ENCODE results near the gene MGAT5.

MGAT5 gene

DNA sequence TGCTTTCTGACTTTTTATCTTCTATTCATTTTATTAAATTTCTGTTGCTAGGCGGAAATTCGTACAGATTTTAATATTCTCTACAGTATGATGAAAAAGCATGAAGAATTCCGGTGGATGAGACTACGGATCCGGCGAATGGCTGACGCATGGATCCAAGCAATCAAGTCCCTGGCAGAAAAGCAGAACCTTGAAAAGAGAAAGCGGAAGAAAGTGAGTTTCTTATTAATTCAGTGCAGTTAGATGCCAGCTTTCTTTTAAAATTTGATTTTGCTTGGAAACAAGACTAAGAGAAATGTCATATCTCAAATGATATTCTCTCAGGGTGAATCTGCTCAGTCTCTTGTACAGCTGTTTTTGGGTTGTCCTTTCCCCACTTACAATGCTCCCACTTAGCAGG, 84.3 kb downstream of the MGAT5 start (continued):
- TF ChIP-seq, protein P1, sequence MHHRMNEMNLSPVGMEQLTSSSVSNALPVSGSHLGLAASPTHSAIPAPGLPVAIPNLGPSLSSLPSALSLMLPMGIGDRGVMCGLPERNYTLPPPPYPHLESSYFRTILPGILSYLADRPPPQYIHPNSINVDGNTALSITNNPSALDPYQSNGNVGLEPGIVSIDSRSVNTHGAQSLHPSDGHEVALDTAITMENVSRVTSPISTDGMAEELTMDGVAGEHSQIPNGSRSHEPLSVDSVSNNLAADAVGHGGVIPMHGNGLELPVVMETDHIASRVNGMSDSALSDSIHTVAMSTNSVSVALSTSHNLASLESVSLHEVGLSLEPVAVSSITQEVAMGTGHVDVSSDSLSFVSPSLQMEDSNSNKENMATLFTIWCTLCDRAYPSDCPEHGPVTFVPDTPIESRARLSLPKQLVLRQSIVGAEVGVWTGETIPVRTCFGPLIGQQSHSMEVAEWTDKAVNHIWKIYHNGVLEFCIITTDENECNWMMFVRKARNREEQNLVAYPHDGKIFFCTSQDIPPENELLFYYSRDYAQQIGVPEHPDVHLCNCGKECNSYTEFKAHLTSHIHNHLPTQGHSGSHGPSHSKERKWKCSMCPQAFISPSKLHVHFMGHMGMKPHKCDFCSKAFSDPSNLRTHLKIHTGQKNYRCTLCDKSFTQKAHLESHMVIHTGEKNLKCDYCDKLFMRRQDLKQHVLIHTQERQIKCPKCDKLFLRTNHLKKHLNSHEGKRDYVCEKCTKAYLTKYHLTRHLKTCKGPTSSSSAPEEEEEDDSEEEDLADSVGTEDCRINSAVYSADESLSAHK (tag by site-specific recombination; IDR thresholded peaks at IDR 0.05): no peak

DNA sequence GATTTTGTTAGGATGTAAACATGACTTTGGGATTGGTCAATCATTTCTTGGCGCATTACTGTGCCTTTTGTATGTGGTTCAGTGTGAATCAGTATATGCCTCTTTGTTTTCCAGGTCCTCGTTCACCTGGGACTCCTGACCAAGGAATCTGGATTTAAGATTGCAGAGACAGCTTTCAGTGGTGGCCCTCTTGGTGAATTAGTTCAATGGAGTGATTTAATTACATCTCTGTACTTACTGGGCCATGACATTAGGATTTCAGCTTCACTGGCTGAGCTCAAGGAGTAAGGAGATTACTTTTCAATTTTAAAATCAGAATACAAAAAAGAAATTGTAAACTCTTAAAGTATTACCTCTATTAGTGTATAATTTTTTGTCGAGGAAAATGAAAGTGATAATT, 87.6 kb downstream of the MGAT5 start:
- ChIA-PET CTCF (no interaction called here), POLR2A (no interaction called here)
- no peak for TF ChIP-seq GLI2 (tag by site-specific recombination; IDR thresholded peaks at IDR 0.05; ENCODE audit: borderline replicate concordance, low read depth)
- TF ChIP-seq ZNF138 (tag by site-specific recombination; IDR thresholded peaks at IDR 0.05; ENCODE audit: borderline replicate concordance): no peak

DNA sequence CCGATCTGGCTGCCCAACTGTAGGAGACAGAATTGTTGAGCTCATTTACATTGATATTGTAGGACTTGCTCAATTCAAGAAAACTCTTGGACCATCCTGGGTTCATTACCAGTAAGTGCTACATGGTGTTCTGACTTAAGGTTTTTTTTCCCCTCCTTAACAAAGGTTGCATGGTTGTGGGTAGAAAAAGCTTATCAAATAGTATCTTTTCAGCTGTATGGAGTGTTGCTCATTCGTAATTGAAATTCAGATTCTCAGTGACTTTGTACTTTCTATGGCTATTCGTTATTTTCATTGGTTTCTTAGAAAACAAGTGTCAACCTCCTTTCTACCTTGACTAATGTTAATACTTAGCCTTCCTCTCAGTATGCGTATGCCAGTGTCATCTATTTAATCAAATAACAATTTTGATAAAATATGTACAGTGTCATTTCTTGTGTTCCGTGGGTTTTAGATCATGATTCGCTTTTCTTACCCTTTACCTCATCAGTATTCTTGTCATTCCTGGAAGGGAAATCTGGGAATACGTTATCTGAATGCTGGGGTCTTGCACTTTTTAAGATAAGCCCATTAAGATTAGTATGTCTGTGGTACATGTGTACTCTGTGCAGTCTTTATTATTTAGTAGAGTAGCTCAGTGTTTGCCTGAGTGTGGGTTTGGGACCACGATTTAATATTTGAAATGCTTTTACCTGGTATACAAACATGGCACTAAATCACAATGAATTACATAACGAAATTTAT, 91.3 kb downstream of the MGAT5 start:
- H3K4me3 ChIP-seq (ENCODE audit: low read depth, low read length): no peak overlapping the region
- no peaks in the 10 kb centered on the region for H3K9me3 ChIP-seq (ENCODE audit: control insufficient read depth, insufficient read depth, low read depth, low read length)
- H3K4me1 ChIP-seq (ENCODE audit: control insufficient read depth, insufficient read depth, low read length): no peaks in the 10 kb centered on the region
- ChIA-PET POLR2A (no interaction called here), CTCF (interaction anchor here (0.6 kb wide), 1 partner anchor 10 kb away, joined by 3 read pairs; no protein-coding TSS in a partner anchor)
- H3K36me3 ChIP-seq (ENCODE audit: control insufficient read depth in 2 of 2, insufficient read depth in 1 of 2, low read length in 2 of 2): peaks cover 0 to 8% of the 10 kb centered on the region in 2 experiments; a peak in 1 of 3 replicates
- H3K27ac ChIP-seq (ENCODE audit: extremely low read depth, low read depth, low read length): no peak overlapping the region
- TF ChIP-seq ZNF768 (tag by site-specific recombination; IDR thresholded peaks at IDR 0.05) (no peak), ZNF248 (tag by site-specific recombination; IDR thresholded peaks at IDR 0.05) (no peak), ZNF830 (tag by site-specific recombination; IDR thresholded peaks at IDR 0.05; ENCODE audit: low read depth) (no peak), TCF7L2 (IDR thresholded peaks at IDR 0.05; ENCODE audit: borderline replicate concordance, low read depth, low read length) (no peak), GLI4 (tag by site-specific recombination; IDR thresholded peaks at IDR 0.05) (no peak), HOXC10 (CRISPR knock-in tag; IDR thresholded peaks at IDR 0.05) (no peak), ZNF785 (tag by site-specific recombination; IDR thresholded peaks at IDR 0.05) (no peak), ZNF664 (tag by site-specific recombination; IDR thresholded peaks at IDR 0.05) (no peak), ZNF544 (tag by site-specific recombination; IDR thresholded peaks at IDR 0.05) (no peak), ZNF626 (tag by site-specific recombination; IDR thresholded peaks at IDR 0.05) (no peak)
- TF ChIP-seq, protein P2, sequence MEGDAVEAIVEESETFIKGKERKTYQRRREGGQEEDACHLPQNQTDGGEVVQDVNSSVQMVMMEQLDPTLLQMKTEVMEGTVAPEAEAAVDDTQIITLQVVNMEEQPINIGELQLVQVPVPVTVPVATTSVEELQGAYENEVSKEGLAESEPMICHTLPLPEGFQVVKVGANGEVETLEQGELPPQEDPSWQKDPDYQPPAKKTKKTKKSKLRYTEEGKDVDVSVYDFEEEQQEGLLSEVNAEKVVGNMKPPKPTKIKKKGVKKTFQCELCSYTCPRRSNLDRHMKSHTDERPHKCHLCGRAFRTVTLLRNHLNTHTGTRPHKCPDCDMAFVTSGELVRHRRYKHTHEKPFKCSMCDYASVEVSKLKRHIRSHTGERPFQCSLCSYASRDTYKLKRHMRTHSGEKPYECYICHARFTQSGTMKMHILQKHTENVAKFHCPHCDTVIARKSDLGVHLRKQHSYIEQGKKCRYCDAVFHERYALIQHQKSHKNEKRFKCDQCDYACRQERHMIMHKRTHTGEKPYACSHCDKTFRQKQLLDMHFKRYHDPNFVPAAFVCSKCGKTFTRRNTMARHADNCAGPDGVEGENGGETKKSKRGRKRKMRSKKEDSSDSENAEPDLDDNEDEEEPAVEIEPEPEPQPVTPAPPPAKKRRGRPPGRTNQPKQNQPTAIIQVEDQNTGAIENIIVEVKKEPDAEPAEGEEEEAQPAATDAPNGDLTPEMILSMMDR (tag by site-specific recombination; IDR thresholded peaks at IDR 0.05): no peak
- TF ChIP-seq, protein P3, sequence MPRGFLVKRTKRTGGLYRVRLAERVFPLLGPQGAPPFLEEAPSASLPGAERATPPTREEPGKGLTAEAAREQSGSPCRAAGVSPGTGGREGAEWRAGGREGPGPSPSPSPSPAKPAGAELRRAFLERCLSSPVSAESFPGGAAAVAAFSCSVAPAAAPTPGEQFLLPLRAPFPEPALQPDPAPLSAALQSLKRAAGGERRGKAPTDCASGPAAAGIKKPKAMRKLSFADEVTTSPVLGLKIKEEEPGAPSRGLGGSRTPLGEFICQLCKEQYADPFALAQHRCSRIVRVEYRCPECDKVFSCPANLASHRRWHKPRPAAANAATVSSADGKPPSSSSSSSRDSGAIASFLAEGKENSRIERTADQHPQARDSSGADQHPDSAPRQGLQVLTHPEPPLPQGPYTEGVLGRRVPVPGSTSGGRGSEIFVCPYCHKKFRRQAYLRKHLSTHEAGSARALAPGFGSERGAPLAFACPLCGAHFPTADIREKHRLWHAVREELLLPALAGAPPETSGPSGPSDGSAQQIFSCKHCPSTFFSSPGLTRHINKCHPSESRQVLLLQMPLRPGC (tag by site-specific recombination; IDR thresholded peaks at IDR 0.05): no peak

More for the DNA sequence above, 87.6 kb downstream of the MGAT5 start:
- H3K36me3 ChIP-seq (ENCODE audit: control insufficient read depth in 2 of 2, insufficient read depth in 1 of 2, low read length in 2 of 2): peaks cover 0 to 8% of the 10 kb centered on the region in 2 experiments; a peak in 1 of 3 replicates
- no peaks in the 10 kb centered on the region for H3K4me1 ChIP-seq (ENCODE audit: control insufficient read depth, insufficient read depth, low read length)
- H3K9me3 ChIP-seq (ENCODE audit: control insufficient read depth, insufficient read depth, low read depth, low read length): no peaks in the 10 kb centered on the region
- H3K4me3 ChIP-seq (ENCODE audit: low read depth, low read length): no peak overlapping the region
- no peak overlapping the region for H3K27ac ChIP-seq (ENCODE audit: extremely low read depth, low read depth, low read length)
